PC-3 (cell line): ENCODE measurements around the gene SSU72. TPM values are rescaled to one million over a fixed set of nuclear protein-coding genes. Genes with fewer than 3 reads are reported as not detected.

ENCODE experiments used
- ATAC-seq: fragments of 200-7000 bp; cut with Tn5 transposase; 2 replicates; pipeline ENCODE4 v1.9.1; 2020; ENCODE audit warnings: mild to moderate bottlenecking, moderate library complexity
- BruUV-seq: library from RNA; stranded (reverse); fragments of 400-500 nt; replicated peaks from 2 replicates; lab custom pipeline; 2021; lab: Mats Ljungman, UMichigan
- CTCF ChIA-PET: fragments of 300-600 bp; sonication (Branson Sonifier 250); formaldehyde crosslinking; loops from one replicate; lab custom pipeline; 2022; ENCODE audit warnings: antibody characterized with exemption; lab: Charles Lee
- POLR2A ChIA-PET: fragments of 300-600 bp; sonication (Branson Sonifier 250); formaldehyde crosslinking; loops from one replicate; lab custom pipeline; 2022; ENCODE audit warnings: antibody characterized with exemption; ENCODE audit not compliant: unreplicated experiment; lab: Charles Lee
- DNase-seq: peaks from one replicate; pipeline ENCODE4 v3.0.0-alpha.2; 2015
- H2AFZ ChIP-seq: fragments of 300-600 bp; sonication (generic); 2 replicates; pipeline ENCODE4 v1.6.0; 2016; ENCODE audit warnings: antibody characterized with exemption, low read length
- H3F3A ChIP-seq: fragments of 300-600 bp; sonication (generic); one replicate; pipeline ENCODE4 v1.6.0; 2017; ENCODE audit warnings: antibody characterized with exemption, low read length, control low read depth, mild to moderate bottlenecking; ENCODE audit not compliant: unreplicated experiment
- H3K27ac ChIP-seq: fragments of 300-600 bp; sonication (generic); 2 replicates; pipeline ENCODE4 v1.5.1; 2016; ENCODE audit warnings: mild to moderate bottlenecking, low read length
- H3K27me3 ChIP-seq: fragments of 300-600 bp; sonication (generic); 2 replicates; pipeline ENCODE4 v1.6.1; 2016; ENCODE audit warnings: low read length, mixed read lengths
- H3K36me3 ChIP-seq: fragments of 300-600 bp; sonication (generic); 2 replicates; pipeline ENCODE4 v1.6.1; 2016; ENCODE audit warnings: low read depth, mixed run types, low read length, mixed read lengths
- H3K4me1 ChIP-seq: fragments of 300-600 bp; sonication (generic); 2 replicates; pipeline ENCODE4 v1.5.1; 2016; ENCODE audit warnings: low read length; ENCODE audit not compliant: insufficient read depth
- H3K4me2 ChIP-seq: fragments of 300-600 bp; sonication (generic); 2 replicates; pipeline ENCODE4 v1.6.0; 2016; ENCODE audit warnings: low read length
- H3K4me3 ChIP-seq: fragments of 300-600 bp; sonication (generic); 2 replicates; pipeline ENCODE4 v1.5.1; 2016; ENCODE audit warnings: mild to moderate bottlenecking, low read length, mixed read lengths
- H3K79me2 ChIP-seq: fragments of 300-600 bp; sonication (generic); 2 replicates; pipeline ENCODE4 v1.6.1; 2017; ENCODE audit warnings: low read length, mixed read lengths
- H3K9ac ChIP-seq: fragments of 300-600 bp; sonication (generic); 2 replicates; pipeline ENCODE4 v1.6.0; 2016; ENCODE audit warnings: mild to moderate bottlenecking, low read length
- H3K9me2 ChIP-seq: fragments of 300-600 bp; sonication (generic); replicated peaks from 2 replicates; pipeline ENCODE4 v1.6.1; 2016; ENCODE audit warnings: mixed run types, low read length, mixed read lengths
- H3K9me3 ChIP-seq: fragments of 300-600 bp; sonication (generic); 2 replicates; pipeline ENCODE4 v1.6.1; 2016; ENCODE audit warnings: low read length, mixed read lengths
- H4K20me1 ChIP-seq: fragments of 300-600 bp; sonication (generic); 2 replicates; pipeline ENCODE4 v1.6.1; 2016; ENCODE audit warnings: low read length, mixed read lengths
- EZH2 ChIP-seq: fragments of 300-600 bp; sonication (generic); IDR thresholded peaks from one replicate; pipeline ENCODE4 v1.6.1; 2017; ENCODE audit warnings: antibody characterized with exemption, mild to moderate bottlenecking, low read length; ENCODE audit not compliant: unreplicated experiment
- EZH2phosphoT487 ChIP-seq: fragments of 300-600 bp; sonication (generic); IDR thresholded peaks from 2 replicates; pipeline ENCODE4 v1.6.1; 2018; ENCODE audit warnings: mild to moderate bottlenecking, antibody characterized with exemption, low read length, borderline replicate concordance
- intact Hi-C: fragments of 100-400 bp; cut with micrococcal nuclease; formaldehyde crosslinking; loops from 2 replicates; pipeline ENCODE4 v1.9.0; 2023
- total RNA-seq: library from RNA; depleted of rRNA; stranded (reverse); fragments of >200 nt; gene quantifications from 2 replicates; pipeline ENCODE4 v1.2.3, GENCODE V29; 2014
- TF ChIP-seq, protein P1 (sequence below): fragments of 300-600 bp; sonication (generic); conservative IDR thresholded peaks from 2 replicates; pipeline ENCODE4 v1.5.1; 2017; ENCODE audit warnings: antibody characterized with exemption, low read depth, mild to moderate bottlenecking, low read length

The SSU72 gene
- total RNA-seq, 1 experiment from 2014 or later, result 283 TPM

DNA sequence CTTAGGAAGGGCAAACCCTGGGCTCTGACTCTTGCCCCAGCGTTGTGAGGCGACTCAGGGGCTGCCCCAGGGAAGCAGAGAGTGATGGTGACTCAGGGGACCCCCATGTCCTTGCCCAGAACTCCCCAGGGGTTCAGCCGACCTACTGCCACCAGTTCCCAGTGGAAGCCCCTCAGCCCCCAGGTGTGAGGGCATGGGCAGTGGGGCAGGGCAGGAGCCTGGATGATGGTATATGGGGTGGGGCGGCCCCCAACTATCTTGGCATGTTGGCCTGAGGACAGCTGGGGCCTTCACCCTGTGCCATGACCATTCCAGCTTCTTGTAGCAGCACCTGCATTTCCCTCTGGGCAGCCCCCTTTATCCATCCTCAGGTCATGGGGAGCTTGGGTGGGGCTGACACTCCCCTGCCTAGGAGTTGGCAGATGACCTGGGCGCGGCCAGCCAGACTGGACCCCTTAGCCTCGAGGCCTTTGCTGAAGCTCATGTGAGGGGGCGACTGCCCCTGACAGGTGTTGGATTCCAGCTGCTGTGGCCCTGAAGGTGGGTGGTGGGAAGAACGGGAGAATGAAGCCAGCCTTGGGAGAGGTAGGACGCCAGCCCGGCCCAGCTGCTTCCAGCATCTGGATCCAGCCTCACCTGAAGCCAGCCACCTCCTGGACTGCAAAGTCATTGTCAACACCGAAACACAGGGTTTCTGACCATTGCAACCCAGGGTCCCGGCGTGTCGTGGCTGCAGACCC is 27.1 kb upstream of the SSU72 start:
- no peak overlapping the region for H3K9ac ChIP-seq
- DNase-seq (no peak), ATAC-seq (no peak)
- no peaks in the 10 kb centered on the region for H3K79me2 ChIP-seq
- H3K9me2 ChIP-seq, result no peaks in the 10 kb centered on the region
- H3K27me3 ChIP-seq, result peaks cover 4% of the 10 kb centered on the region; the same call in 1 of the 2 replicates
- CTCF ChIA-PET, result no interaction called here
- H4K20me1 ChIP-seq, result no peaks in the 10 kb centered on the region
- no peak overlapping the region for H2AFZ ChIP-seq
- H3K9me3 ChIP-seq, result no peaks in the 10 kb centered on the region
- intact Hi-C loops, result no loop called here
- H3K4me2 ChIP-seq, result no peak overlapping the region
- H3K36me3 ChIP-seq, result no peaks in the 10 kb centered on the region
- TF ChIP-seq, protein P1, sequence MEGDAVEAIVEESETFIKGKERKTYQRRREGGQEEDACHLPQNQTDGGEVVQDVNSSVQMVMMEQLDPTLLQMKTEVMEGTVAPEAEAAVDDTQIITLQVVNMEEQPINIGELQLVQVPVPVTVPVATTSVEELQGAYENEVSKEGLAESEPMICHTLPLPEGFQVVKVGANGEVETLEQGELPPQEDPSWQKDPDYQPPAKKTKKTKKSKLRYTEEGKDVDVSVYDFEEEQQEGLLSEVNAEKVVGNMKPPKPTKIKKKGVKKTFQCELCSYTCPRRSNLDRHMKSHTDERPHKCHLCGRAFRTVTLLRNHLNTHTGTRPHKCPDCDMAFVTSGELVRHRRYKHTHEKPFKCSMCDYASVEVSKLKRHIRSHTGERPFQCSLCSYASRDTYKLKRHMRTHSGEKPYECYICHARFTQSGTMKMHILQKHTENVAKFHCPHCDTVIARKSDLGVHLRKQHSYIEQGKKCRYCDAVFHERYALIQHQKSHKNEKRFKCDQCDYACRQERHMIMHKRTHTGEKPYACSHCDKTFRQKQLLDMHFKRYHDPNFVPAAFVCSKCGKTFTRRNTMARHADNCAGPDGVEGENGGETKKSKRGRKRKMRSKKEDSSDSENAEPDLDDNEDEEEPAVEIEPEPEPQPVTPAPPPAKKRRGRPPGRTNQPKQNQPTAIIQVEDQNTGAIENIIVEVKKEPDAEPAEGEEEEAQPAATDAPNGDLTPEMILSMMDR, result no peak
- TF ChIP-seq EZH2 (no peak), EZH2phosphoT487 (no peak)
- H3F3A ChIP-seq, result no peaks in the 10 kb centered on the region
- BruUV-seq, result no TSS peak
- H3K4me3 ChIP-seq, result no peak overlapping the region
- H3K27ac ChIP-seq, result no peak overlapping the region
- POLR2A ChIA-PET, result interaction anchor here (0.6 kb wide), 1 partner anchor 14 kb away, joined by 5 read pairs; the partner anchor contains the start of gene MIB2
- H3K4me1 ChIP-seq, result peaks cover 5% of the 10 kb centered on the region

DNA sequence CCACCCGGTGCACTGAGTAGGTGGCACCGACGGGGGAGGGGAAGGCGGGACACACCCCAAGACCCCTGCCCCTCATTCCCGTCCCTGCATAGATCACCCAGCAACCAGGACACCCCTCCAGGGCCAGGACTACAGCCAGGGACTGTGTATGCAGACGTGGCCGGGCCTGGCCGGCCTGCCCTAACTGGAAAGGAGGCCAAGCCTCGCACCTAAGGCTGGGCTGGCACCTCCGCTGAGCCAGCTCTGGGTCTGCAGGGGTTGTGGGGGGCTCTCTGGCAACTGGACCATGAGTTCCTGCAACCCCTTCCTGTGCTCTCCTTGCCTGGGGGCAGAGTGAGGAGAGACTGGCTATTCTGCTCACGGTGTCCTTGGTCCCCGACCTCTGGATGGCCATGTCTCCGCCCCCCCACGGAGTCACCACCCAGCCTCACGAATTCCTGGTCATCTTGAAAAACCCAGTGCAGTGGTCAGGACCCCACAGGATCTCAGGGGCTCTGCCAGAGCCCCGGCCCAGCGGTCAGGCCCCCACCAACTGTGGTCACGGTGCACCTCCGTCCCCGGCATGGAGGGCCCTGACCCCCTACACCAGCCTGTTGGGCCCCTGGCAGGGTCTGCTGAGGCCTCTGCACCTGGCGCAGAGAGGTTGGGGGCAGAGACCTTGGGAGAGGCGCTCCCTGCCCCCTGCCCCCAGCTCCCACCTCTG is 26.3 kb upstream of the SSU72 start:
- CTCF ChIA-PET, result no interaction called here
- no peak for ATAC-seq
- BruUV-seq, result no TSS peak

More for the DNA sequence above, 26.3 kb upstream of the SSU72 start:
- Histone ChIP-seq H3K9ac (no peak overlapping the region), H3F3A (no peaks in the 10 kb centered on the region), H3K27me3 (peaks cover 4% of the 10 kb centered on the region; the same call in 1 of the 2 replicates), H3K4me2 (peak overlapping the region; percentile 95), H3K9me2 (no peaks in the 10 kb centered on the region), H3K4me3 (peak overlapping the region; percentile 68; the same call in 1 of the 2 replicates), H3K79me2 (no peaks in the 10 kb centered on the region), H2AFZ (no peak overlapping the region; the same call in 1 of the 2 replicates), H3K27ac (no peak overlapping the region), H4K20me1 (no peaks in the 10 kb centered on the region), H3K4me1 (peaks cover 5% of the 10 kb centered on the region), H3K9me3 (no peaks in the 10 kb centered on the region), H3K36me3 (no peaks in the 10 kb centered on the region)
- POLR2A ChIA-PET, result interaction anchor here (0.6 kb wide), 1 partner anchor 14 kb away, joined by 5 read pairs; the partner anchor contains the start of gene MIB2
- no peak for TF ChIP-seq EZH2phosphoT487
- no peak for TF ChIP-seq EZH2
- TF ChIP-seq, protein P1, result no peak
- intact Hi-C loops, result no loop called here
- DNase-seq, result no peak
